Activated naive CD4-positive, alpha-beta T cell (primary cell): ENCODE data around the gene OGT.
"Not testable (repeated sequence)": the region's sequence is repeated elsewhere in the genome, so short reads cannot be mapped to it uniquely, and the experiment has no call there.

Experiments
- DNase-seq, 4 experiments: peaks; one replicate each; lab custom pipeline; 2025; lab: John Stamatoyannopoulos, UW

The OGT gene

DNA sequence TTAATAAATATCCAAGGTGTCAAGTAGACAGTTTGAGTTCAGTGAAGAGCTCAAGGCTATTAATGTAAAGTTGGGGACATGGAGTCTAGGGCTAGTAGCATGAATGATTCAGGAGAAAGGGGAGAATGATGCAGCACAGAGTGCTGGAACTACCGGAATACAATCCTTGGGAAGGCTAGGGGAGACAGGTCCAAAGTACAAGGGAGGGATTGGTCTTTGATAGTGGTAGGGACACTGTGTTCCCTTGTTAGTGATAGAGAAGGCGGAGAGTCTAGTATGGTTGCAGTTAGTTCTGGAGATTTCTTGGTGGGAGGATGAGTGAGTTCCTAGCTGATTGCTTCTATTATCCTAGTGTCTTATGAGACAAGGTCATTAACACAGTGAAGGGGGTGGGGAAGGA is 54.0 kb downstream of the OGT start:
- DNase-seq, result no peak

DNA sequence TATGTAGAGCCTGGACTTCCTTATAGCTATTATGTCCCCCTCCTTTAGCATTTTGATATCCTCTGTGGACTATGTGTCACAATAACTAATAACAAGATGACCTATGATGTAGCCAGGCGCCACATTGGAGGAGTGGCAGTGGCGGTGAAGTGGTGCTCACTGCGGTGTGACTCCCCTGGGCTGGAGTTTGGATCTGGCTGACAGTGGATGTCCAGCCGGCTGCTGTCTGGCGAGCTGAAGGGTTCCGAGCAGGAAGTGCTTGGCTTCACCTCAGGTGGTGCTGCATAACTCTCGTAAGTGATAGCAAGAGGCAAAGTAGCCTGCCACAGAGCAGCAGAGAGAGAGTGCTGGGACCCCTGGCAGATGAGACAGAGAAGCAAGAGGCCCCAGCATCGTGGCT is 60.3 kb downstream of the OGT start:
- not testable (repeated sequence) for DNase-seq

DNA sequence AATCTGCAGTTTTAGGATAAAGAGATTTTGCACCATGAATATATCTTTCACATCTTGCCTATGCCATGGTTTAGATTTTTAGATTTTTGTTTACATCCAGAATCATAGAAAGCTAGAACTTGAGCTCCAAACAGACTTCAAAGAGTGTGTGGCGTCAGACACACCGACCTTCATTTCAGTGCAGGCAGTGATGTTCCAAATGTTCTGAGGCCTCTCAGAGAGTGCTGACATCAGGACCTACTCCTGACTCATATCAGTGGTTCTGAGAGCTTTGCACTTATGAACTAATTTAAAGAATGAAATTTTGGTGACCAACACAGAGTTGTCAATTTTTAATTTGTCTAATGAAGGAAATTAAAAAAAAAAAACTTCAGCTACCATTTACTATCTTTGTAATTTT is 67.1 kb downstream of the OGT start:
- no peak for DNase-seq

DNA sequence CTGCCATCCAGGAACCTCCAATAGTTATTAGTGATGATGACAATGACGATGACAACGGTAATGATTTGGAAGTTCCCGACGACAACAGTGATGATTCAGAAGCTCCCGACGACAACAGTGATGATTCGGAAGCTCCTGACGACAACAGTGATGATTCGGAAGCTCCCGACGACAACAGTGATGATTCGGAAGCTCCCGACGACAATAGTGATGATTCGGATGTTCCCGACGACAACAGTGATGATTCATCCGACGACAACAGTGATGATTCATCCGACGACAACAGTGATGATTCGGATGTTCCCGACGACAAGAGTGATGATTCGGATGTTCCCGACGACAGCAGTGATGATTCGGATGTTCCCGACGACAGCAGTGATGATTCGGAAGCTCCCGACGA is 70.7 kb downstream of the OGT start:
- no peak for DNase-seq

- no peak for DNase-seq
Measured at GRCh38 chrX:71604141-71604540, 71.2 kb downstream of the OGT start.

- no peak for DNase-seq
Measured at GRCh38 chrX:71604796-71605568, 72.1 kb downstream of the OGT start.

GRCh38 chrX:71606536-71607216 is 73.8 kb downstream of the OGT start:
- no peak for DNase-seq

GRCh38 chrX:71607488-71607887 is 74.6 kb downstream of the OGT start:
- no peak for DNase-seq

- no peak for DNase-seq
Measured at GRCh38 chrX:71609095-71609750, 76.3 kb downstream of the OGT start.

DNA sequence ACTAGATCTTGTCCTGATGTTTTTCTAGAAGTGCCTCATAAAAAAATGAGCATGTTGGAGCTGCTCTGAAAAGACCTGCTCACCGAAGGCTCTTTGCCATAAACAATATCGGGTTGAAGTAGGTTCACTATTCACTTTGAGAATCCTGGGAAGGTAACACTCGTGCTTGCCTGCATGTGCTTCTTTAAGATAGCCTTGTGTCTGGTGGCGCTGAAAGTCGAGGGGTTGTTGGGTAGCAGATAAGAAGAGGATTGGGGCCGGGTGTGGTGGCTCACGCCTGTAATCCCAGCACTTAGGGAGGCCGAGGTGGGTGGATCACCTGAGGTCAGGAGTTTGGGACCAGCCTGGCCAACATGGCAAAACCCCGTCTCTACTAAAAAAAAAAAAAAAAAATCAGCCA is 78.8 kb downstream of the OGT start:
- not testable (repeated sequence) for DNase-seq

GRCh38 chrX:71612256-71612655 is 79.4 kb downstream of the OGT start:
- no peak for DNase-seq

GRCh38 chrX:71615056-71615455 is 82.2 kb downstream of the OGT start:
- no peak for DNase-seq

DNA sequence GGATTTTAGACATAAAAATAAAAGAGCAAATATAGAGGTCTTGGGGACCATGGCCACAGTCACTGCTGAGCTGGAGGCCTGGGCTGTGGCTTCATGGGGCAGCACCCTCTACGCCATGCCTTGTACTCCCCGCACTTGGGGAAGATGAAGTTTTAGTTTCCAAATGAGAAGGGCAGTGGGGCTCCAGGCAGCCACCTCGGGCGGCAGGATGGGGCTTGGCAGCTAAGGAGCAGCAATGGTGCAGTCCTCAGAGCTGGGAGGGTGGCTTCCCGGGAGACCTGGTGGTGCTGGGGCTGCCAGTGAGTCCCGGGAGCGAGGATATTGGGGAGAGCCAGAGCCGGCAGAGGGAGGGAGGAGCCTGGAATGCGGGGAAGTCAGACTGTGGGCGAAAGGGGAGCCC is 83.0 kb downstream of the OGT start:
- DNase-seq, result no peak

DNA sequence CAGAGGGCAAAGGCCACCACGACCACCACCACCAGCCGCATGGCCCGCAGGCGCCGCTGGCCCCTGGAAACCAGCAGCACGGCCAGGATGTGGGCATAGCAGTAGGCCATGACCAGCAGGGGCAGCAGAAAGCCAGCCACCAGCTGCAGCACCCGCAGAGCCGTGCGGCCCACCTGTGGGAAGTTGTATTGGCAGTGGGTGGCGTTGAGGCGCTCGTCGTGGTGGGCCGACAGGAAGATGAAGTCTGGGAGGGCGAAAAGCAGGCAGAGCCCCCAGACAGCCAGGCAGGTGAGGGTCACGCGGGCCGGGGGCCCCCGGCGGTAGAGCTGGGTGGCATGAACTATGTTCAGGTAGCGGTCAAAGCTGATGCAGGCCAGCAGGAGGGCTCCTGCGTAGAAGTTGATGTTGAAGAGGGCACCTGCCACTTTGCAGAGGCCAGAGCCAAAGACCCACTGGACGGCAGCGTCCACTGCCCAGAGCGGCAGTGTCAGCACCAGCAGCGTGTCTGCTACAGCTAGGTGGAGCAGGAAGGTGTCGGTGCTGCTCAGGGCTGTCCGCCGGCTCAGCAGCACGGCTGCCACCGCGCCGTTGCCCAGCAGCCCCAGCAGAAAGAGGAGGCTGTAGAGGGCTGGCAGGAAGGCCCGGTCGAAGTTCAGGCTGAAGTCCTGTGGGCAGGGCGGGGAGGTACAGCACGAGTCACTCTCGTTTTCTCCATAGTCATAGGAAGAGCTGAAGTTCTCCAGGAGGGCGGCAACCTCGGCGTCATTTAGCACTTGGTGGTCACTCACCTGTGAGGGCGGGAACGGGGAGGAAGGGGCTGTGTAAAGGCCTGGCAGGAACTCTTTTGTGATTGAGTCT is 84.0 kb downstream of the OGT start:
- DNase-seq, result no peak

GRCh38 chrX:71617742-71618141 is 84.8 kb downstream of the OGT start:
- no peak for DNase-seq

DNA sequence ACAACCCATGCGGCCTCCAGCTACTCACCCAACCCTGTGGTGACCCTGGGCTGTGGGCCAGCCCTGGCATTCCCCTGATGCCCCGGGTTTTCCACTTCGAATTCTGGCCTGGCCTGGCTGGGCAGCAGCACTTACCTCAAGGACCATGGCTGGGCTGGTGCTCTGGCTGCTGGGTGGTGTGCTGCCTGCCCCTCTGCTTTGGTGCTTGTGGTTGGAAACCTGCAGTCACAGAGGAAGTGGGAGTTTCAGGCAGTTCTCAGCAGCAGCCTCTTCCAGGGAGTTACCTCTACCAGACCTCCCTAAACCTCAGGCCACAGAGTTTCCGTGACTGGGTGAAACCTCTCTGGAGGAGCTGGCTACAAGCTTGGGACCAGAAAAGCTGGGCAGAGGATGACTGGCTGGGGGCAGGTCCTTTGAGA is 85.4 kb downstream of the OGT start, which contains the start of gene CXCR3:
Gene CXCR3, minus strand, starts transcription at position 209 of the 419 bp plus-strand sequence. Its CDS starts 62 bp downstream, at position 147.
- DNase-seq, result peak in 3 of 4 experiments; percentile 5 to 28 (median 5)

DNA sequence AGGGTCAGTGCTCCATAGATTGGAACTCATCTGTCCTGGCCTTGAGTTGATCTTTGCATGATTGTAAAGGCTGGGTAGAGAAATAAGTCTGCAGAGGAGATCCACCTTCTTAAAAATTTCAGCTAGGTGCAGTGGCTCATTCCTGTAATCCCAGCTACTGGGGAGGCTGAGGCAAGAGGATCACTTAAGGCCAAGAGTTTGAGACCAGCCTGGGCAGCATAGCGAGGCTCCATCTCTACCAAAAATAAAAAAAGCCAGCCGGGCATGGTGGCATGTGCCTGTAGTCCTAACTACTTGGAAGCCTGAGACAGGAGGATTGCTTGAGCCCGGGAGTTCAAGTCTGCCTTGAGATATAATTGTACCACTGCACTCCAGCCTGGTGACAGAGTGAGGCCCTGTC is 85.9 kb downstream of the OGT start:
- DNase-seq, result no peak

DNA sequence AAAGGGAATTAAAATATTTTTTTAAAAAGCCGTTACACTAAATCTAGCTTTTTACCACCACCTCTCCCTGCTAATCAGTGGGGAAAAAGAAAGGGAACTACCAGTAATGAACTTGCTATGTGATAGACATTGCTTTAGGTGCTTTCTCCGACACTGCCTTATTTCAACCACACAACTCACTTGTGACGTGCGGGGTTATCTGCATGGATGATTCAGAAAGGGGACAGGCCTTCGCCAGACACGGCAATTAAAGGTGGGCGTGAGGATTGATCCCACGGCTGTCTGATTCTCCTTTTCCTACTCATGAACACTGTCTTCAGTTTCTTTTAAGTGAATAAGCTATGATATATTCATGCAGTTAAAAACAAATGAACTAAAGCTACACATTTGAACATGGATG is 86.3 kb downstream of the OGT start:
- DNase-seq, result peak in 2 of 4 experiments; percentile 1 to 5

DNA sequence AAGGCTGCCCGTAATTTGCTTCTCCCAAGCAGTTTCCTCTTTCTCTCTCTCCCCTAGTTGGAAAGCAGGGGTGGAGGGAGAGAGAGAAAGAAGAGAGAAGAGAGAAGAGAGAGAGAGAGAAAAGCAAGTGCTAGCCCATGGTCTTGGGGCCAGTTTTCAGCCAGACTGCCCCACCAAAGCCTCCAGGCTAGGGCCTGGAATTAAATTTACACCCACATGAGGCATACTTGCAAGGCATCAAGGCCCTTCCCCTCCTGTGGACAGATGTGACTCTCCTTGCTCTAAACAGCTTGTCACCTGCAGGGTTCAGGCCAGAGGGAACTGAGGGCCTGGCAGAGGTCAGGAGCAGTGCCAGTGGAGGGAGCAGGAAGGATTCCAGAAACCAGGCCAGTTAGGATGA is 87.1 kb downstream of the OGT start:
- no peak for DNase-seq

GRCh38 chrX:71621603-71622002 is 88.7 kb downstream of the OGT start:
- no peak for DNase-seq

GRCh38 chrX:71622032-71622575 is 89.2 kb downstream of the OGT start:
- DNase-seq, result no peak
